Breast epithelium (tissue), 4 donors: ENCODE measurements around the gene DMD. TPM values are rescaled to one million over a fixed set of nuclear protein-coding genes. Genes with fewer than 3 reads are reported as not detected.

ENCODE experiments used
- DNase-seq, 2 donors: peaks; one replicate each; pipeline ENCODE4 v3.0.0-alpha.2; 2019; ENCODE audit warnings: low spot score in 2 of 2
- H3K27ac ChIP-seq, 2 donors: fragments of 200-600 bp; sonication (generic) in 1 of 2; one replicate each; pipeline ENCODE4 v1.5.1; 2016 to 2019; ENCODE audit warnings: mild to moderate bottlenecking in 1 of 2
- H3K27me3 ChIP-seq, 2 donors: fragments of 200-600 bp; sonication (generic) in 1 of 2; one replicate each; pipeline versions ENCODE4 v1.5.1 to v1.6.0; 2017 to 2019; ENCODE audit warnings: control low read depth in 1 of 2, mild to moderate bottlenecking in 1 of 2
- H3K36me3 ChIP-seq: fragments of 200-600 bp; one replicate; pipeline ENCODE4 v1.5.1; 2019
- H3K4me1 ChIP-seq, 2 donors: fragments of 200-600 bp; sonication (generic); one replicate each; pipeline ENCODE4 v1.5.1; 2016 to 2019; ENCODE audit warnings: control low read depth in 1 of 2
- H3K4me3 ChIP-seq, 3 donors: fragments of 200-600 bp; sonication (generic); 1 replicate in 2 of 3; 2 replicates in 1 of 3; pipeline ENCODE4 v1.5.1; 2016 to 2019; ENCODE audit warnings: mild to moderate bottlenecking in 3 of 3, moderate library complexity in 2 of 3
- H3K9me3 ChIP-seq, 2 donors: fragments of 200-600 bp; sonication (generic) in 1 of 2; one replicate each; pipeline ENCODE4 v1.5.1; 2016 to 2019; ENCODE audit warnings: control low read depth in 1 of 2
- CTCF ChIP-seq, 3 donors: fragments of 450-650 bp; IDR thresholded peaks; one replicate each; pipeline ENCODE4 v1.5.1; 2016 to 2017; ENCODE audit warnings: antibody characterized with exemption in 3 of 3, mild to moderate bottlenecking in 3 of 3, moderate library complexity in 3 of 3
- POLR2A ChIP-seq: fragments of 450-650 bp; IDR thresholded peaks from one replicate; pipeline ENCODE4 v1.6.1; 2016; ENCODE audit warnings: antibody characterized with exemption, mild to moderate bottlenecking, moderate library complexity
- POLR2AphosphoS5 ChIP-seq, 3 donors: sonication (generic); formaldehyde crosslinking; IDR thresholded peaks; one replicate each; pipeline ENCODE4 v1.6.1; 2017; ENCODE audit warnings: antibody characterized with exemption in 3 of 3
- intact Hi-C: fragments of 100-400 bp; cut with DNase I; formaldehyde crosslinking; loops from one replicate; pipeline ENCODE4 v1.15.1; 2023; ENCODE audit warnings: low total_unique reads
- total RNA-seq, 3 donors: library from RNA; depleted of rRNA; stranded (reverse); fragments of >200 nt; gene quantifications; one replicate each; pipeline ENCODE4 v1.1.0, GENCODE V29; 2016

The DMD gene
- total RNA-seq, 3 donors from 2014 or later = 57.0 to 135 (median 65.2) TPM

DNA sequence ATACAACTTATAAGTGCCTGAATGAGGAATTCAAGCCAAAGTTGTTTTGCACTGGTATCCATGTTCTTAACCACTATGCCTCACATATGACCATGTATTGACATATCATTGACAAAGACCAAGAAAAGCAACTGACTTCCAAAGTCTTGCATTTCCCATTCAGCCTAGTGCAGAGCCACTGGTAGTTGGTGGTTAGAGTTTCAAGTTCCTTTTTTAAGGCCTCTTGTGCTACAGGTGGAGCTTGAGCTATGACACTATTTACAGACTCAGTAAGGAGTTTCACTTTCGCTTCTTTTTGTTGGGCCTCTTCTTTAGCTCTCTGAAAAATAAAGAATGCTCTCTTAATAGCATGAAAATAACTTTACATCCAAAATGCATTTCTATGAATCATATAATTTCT lies 763.0 kb downstream of the DMD start:
- no peak overlapping the region for H3K27ac ChIP-seq
- DNase-seq = no peak

DNA sequence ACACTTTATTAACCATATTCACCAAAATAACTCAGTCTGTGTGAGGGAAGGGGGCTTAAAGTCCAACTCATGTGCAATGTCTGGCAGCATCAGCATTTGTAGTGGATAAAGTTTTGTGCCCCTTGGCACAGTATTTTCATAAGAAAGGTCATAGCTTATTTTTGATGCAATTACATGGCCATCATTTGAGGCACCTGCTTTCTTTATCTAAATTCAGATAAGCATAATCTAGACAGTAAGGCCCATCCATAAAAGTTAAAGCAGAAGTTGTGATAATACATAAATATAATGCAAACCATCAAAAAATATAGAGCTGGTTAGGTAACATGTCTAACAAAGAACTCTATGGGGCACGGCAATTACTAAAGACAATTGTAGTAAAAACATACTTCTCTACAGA lies 763.7 kb downstream of the DMD start:
- H3K36me3 ChIP-seq = no peaks in the 10 kb centered on the region
- intact Hi-C loops = no loop called here
- no peak for DNase-seq
- H3K4me1 ChIP-seq = no peaks in the 10 kb centered on the region
- H3K27ac ChIP-seq = no peak overlapping the region
- TF ChIP-seq CTCF (IDR thresholded peaks at IDR 0.05) (no peak), POLR2AphosphoS5 (IDR thresholded peaks at IDR 0.05) (no peak), POLR2A (no peak)
- no peaks in the 10 kb centered on the region for H3K9me3 ChIP-seq
- no peak overlapping the region for H3K4me3 ChIP-seq
- H3K27me3 ChIP-seq = peaks cover 0 to 7% of the 10 kb centered on the region in 2 donors

More for the DNA sequence above, 763.0 kb downstream of the DMD start:
- Histone ChIP-seq H3K27me3 (peaks cover 0 to 7% of the 10 kb centered on the region in 2 donors), H3K9me3 (no peaks in the 10 kb centered on the region), H3K36me3 (no peaks in the 10 kb centered on the region), H3K4me3 (no peak overlapping the region), H3K4me1 (no peaks in the 10 kb centered on the region)
- TF ChIP-seq POLR2A (no peak), POLR2AphosphoS5 (IDR thresholded peaks at IDR 0.05) (no peak), CTCF (IDR thresholded peaks at IDR 0.05) (no peak)
- intact Hi-C loops = no loop called here

DNA sequence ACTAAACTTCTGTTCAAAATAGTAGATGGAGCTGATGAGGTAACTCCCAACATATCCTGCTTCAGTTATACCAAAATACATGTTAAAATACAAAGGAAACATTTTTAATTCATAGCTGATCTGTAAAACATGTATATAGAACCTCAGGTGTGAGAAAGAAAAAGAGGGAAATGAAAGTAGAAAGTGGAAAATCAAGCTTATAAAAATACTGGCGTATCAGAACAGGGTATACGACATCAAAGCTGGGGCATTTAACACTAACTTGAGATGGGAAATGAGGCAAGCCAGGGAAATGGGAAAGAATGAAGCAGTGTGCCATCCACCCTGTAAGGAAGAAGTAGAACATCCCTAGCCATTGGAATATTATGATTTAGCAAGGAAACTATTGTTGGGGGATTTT lies 767.5 kb downstream of the DMD start:
- Histone ChIP-seq H3K9me3 (no peaks in the 10 kb centered on the region), H3K4me1 (no peaks in the 10 kb centered on the region), H3K36me3 (no peaks in the 10 kb centered on the region), H3K27me3 (peaks cover 0 to 10% of the 10 kb centered on the region in 2 donors), H3K27ac (no peak overlapping the region), H3K4me3 (no peak overlapping the region)
- DNase-seq = no peak
- TF ChIP-seq CTCF (IDR thresholded peaks at IDR 0.05) = no peak
- no peak for TF ChIP-seq POLR2A
- TF ChIP-seq POLR2AphosphoS5 (IDR thresholded peaks at IDR 0.05) = no peak
- intact Hi-C loops = no loop called here

DNA sequence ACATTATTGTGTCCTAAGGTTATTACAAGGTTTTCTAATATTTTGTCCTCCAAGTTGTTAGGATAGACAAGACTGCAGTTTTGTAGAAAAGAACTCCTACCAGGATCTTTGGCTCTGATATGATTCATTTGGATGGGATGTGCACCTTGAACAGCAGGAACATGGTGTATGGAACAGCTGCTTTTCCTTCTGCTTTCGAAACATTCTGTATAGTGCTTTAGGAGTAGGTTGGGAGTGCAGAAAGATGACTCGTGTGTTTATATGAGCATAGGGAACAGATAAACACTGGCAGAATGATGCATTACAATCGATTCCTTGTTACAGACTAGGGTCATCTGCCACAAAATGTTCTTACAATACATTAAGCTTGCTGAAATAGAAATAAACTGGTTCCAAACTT lies 790.1 kb downstream of the DMD start:
- H3K4me3 ChIP-seq = no peak overlapping the region
- no peaks in the 10 kb centered on the region for H3K36me3 ChIP-seq
- intact Hi-C loops = no loop called here
- H3K4me1 ChIP-seq = no peaks in the 10 kb centered on the region
- no peak for TF ChIP-seq CTCF (IDR thresholded peaks at IDR 0.05)
- no peak for TF ChIP-seq POLR2A
- TF ChIP-seq POLR2AphosphoS5 (IDR thresholded peaks at IDR 0.05) = no peak
- no peaks in the 10 kb centered on the region for H3K9me3 ChIP-seq
- peaks cover 0 to 20% of the 10 kb centered on the region in 2 donors for H3K27me3 ChIP-seq
- no peak for DNase-seq
- no peak overlapping the region for H3K27ac ChIP-seq

- Histone ChIP-seq H3K27me3 (no peaks in the 10 kb centered on the region), H3K4me3 (no peak overlapping the region), H3K9me3 (no peaks in the 10 kb centered on the region), H3K27ac (no peak overlapping the region), H3K4me1 (no peaks in the 10 kb centered on the region), H3K36me3 (no peaks in the 10 kb centered on the region)
- DNase-seq = no peak
- intact Hi-C loops = no loop called here
- TF ChIP-seq CTCF (IDR thresholded peaks at IDR 0.05) (no peak), POLR2AphosphoS5 (IDR thresholded peaks at IDR 0.05) (no peak), POLR2A (no peak)
These were observed 803.0 kb downstream of the DMD start for GRCh38 chrX:32408389-32408788.
